Trophoblast cell (in vitro differentiated cells and primary cell): ENCODE data around the gene CEP63.

Experiments
- DNase-seq, 2 donors: peaks; one replicate each; pipeline ENCODE4 v3.0.0-alpha.2; 2016
- H2AFZ ChIP-seq: 2 replicates; pipeline ENCODE4 v1.6.1; 2013; ENCODE audit warnings: low read length, moderate library complexity, mild to moderate bottlenecking; ENCODE audit not compliant: insufficient read depth, poor library complexity
- H2AK5ac ChIP-seq: 2 replicates; pipeline ENCODE4 v1.6.1; 2013; ENCODE audit warnings: mild to moderate bottlenecking, low read length
- H2BK120ac ChIP-seq: 2 replicates; pipeline ENCODE4 v1.6.1; 2013; ENCODE audit warnings: low read length, mild to moderate bottlenecking, moderate library complexity; ENCODE audit not compliant: insufficient read depth, poor library complexity
- H2BK12ac ChIP-seq: 2 replicates; pipeline ENCODE4 v1.6.1; 2013; ENCODE audit warnings: mild to moderate bottlenecking, low read length, moderate library complexity
- H2BK5ac ChIP-seq: 2 replicates; pipeline ENCODE4 v1.6.1; 2013; ENCODE audit warnings: low read length, low read depth, moderate library complexity, mild to moderate bottlenecking; ENCODE audit not compliant: poor library complexity
- H3K14ac ChIP-seq: 2 replicates; pipeline ENCODE4 v1.6.1; 2013; ENCODE audit warnings: mild to moderate bottlenecking, low read length
- H3K18ac ChIP-seq: 2 replicates; pipeline ENCODE4 v1.6.1; 2013; ENCODE audit warnings: mild to moderate bottlenecking, low read length
- H3K23ac ChIP-seq: 2 replicates; pipeline ENCODE4 v1.6.1; 2013; ENCODE audit warnings: low read length
- H3K27ac ChIP-seq: 2 replicates; pipeline ENCODE4 v1.5.1; 2013; ENCODE audit warnings: low read depth, mild to moderate bottlenecking, inconsistent platforms, low read length, moderate library complexity
- H3K27me3 ChIP-seq: 2 replicates; pipeline ENCODE4 v1.6.1; 2013; ENCODE audit warnings: inconsistent platforms, mild to moderate bottlenecking, low read length, moderate library complexity; ENCODE audit not compliant: insufficient read depth
- H3K36me3 ChIP-seq, 2 experiments: 1 replicate in 1 of 2; 2 replicates in 1 of 2; pipeline ENCODE4 v1.6.1; 2013; ENCODE audit warnings: low read length in 2 of 2, mild to moderate bottlenecking in 2 of 2, moderate library complexity in 1 of 2; ENCODE audit not compliant: insufficient read depth in 2 of 2, control insufficient read depth in 1 of 2
- H3K4ac ChIP-seq: 2 replicates; pipeline ENCODE4 v1.6.1; 2013; ENCODE audit warnings: low read depth, mild to moderate bottlenecking, low read length, moderate library complexity
- H3K4me1 ChIP-seq, 2 experiments: 1 replicate in 1 of 2; 2 replicates in 1 of 2; pipeline ENCODE4 v1.6.1; 2013; ENCODE audit warnings: low read length in 2 of 2, mild to moderate bottlenecking in 2 of 2, moderate library complexity in 1 of 2; ENCODE audit not compliant: insufficient read depth in 2 of 2, control insufficient read depth in 1 of 2
- H3K4me2 ChIP-seq: 2 replicates; pipeline ENCODE4 v1.6.1; 2013; ENCODE audit warnings: inconsistent platforms, mild to moderate bottlenecking, low read length, moderate library complexity
- H3K4me3 ChIP-seq: 2 replicates; pipeline ENCODE4 v1.5.1; 2013; ENCODE audit warnings: mild to moderate bottlenecking, low read depth, low read length, inconsistent platforms
- H3K79me1 ChIP-seq: one replicate; pipeline ENCODE4 v1.6.1; 2013; ENCODE audit warnings: low read length
- H3K79me2 ChIP-seq: 2 replicates; pipeline ENCODE4 v1.6.1; 2013; ENCODE audit warnings: low read length, mild to moderate bottlenecking; ENCODE audit not compliant: control insufficient read depth, insufficient read depth, poor library complexity
- H3K9ac ChIP-seq: 2 replicates; pipeline ENCODE4 v1.6.1; 2013; ENCODE audit warnings: mild to moderate bottlenecking, low read length
- H3K9me3 ChIP-seq: 2 replicates; pipeline ENCODE4 v1.6.1; 2013; ENCODE audit warnings: low read depth, mild to moderate bottlenecking, control low read depth, inconsistent platforms, low read length; ENCODE audit not compliant: insufficient read depth
- H4K12ac ChIP-seq: 2 replicates; pipeline ENCODE4 v1.6.1; 2013; ENCODE audit warnings: low read depth, mild to moderate bottlenecking, low read length, moderate library complexity
- H4K8ac ChIP-seq: 2 replicates; pipeline ENCODE4 v1.6.1; 2013; ENCODE audit warnings: low read depth, mild to moderate bottlenecking, low read length, moderate library complexity
- H4K91ac ChIP-seq: one replicate; pipeline ENCODE4 v1.6.1; 2013; ENCODE audit warnings: low read depth, mild to moderate bottlenecking, low read length, moderate library complexity
- WGBS: extraction: QIAGEN DNeasy Blood & Tissue Kit; methylation state at CpG from one replicate; pipeline ENCODE4 v1.1.7; 2013; ENCODE audit warnings: missing lambda C conversion rate; ENCODE audit not compliant: insufficient read length, insufficient coverage; ENCODE audit errors: extremely low coverage; 5-methylcytosine and 5-hydroxymethylcytosine counted together

The CEP63 gene

GRCh38 chr3:134613006-134613520 is 127.2 kb downstream of the CEP63 start:
- no peaks in the 10 kb centered on the region for H3K27me3 ChIP-seq
- no peak overlapping the region for H2BK5ac ChIP-seq
- no peaks in the 10 kb centered on the region for H3K36me3 ChIP-seq
- H3K4me3 ChIP-seq = no peak overlapping the region
- WGBS = no CpG with 5 or more reads among the region's 6 CpGs
- no peak overlapping the region for H3K9ac ChIP-seq
- H3K23ac ChIP-seq = no peak overlapping the region
- no peak overlapping the region for H2AK5ac ChIP-seq
- H3K18ac ChIP-seq = no peak overlapping the region
- H2BK12ac ChIP-seq = no peak overlapping the region
- no peak overlapping the region for H3K4ac ChIP-seq
- no peaks in the 10 kb centered on the region for H3K79me1 ChIP-seq
- no peak overlapping the region for H4K8ac ChIP-seq
- H4K91ac ChIP-seq = no peak overlapping the region
- no peak overlapping the region for H2AFZ ChIP-seq
- no peak overlapping the region for H4K12ac ChIP-seq
- H3K79me2 ChIP-seq = no peaks in the 10 kb centered on the region
- no peak overlapping the region for H3K4me2 ChIP-seq
- no peaks in the 10 kb centered on the region for H3K9me3 ChIP-seq
- no peak for DNase-seq
- no peak overlapping the region for H3K14ac ChIP-seq
- H3K4me1 ChIP-seq = no peaks in the 10 kb centered on the region
- no peak overlapping the region for H2BK120ac ChIP-seq
- H3K27ac ChIP-seq = no peak overlapping the region

- no peaks in the 10 kb centered on the region for H3K36me3 ChIP-seq
- H3K27ac ChIP-seq = no peak overlapping the region
- no peak overlapping the region for H3K4me3 ChIP-seq
- H3K4ac ChIP-seq = no peak overlapping the region
- no peaks in the 10 kb centered on the region for H3K79me2 ChIP-seq
- no peaks in the 10 kb centered on the region for H3K27me3 ChIP-seq
- no CpG with 5 or more reads among the region's 4 CpGs for WGBS
- no peak overlapping the region for H3K23ac ChIP-seq
- no peak overlapping the region for H4K12ac ChIP-seq
- H3K79me1 ChIP-seq = no peaks in the 10 kb centered on the region
- no peak overlapping the region for H3K14ac ChIP-seq
- no peak overlapping the region for H3K18ac ChIP-seq
- no peak overlapping the region for H2BK5ac ChIP-seq
- no peak overlapping the region for H3K9ac ChIP-seq
- H2BK120ac ChIP-seq = no peak overlapping the region
- H2AFZ ChIP-seq = no peak overlapping the region
- no peak overlapping the region for H3K4me2 ChIP-seq
- no peak overlapping the region for H4K8ac ChIP-seq
- no peak overlapping the region for H4K91ac ChIP-seq
- H3K9me3 ChIP-seq = no peaks in the 10 kb centered on the region
- no peaks in the 10 kb centered on the region for H3K4me1 ChIP-seq
- DNase-seq = no peak
- H2AK5ac ChIP-seq = no peak overlapping the region
- no peak overlapping the region for H2BK12ac ChIP-seq
Observed at GRCh38 chr3:134614955-134615354, 129.1 kb downstream of the CEP63 start.

- Histone ChIP-seq H2AFZ (no peak overlapping the region), H3K79me1 (no peaks in the 10 kb centered on the region), H3K4me1 (no peaks in the 10 kb centered on the region), H3K4me3 (no peak overlapping the region), H3K4me2 (no peak overlapping the region), H4K8ac (no peak overlapping the region), H3K14ac (no peak overlapping the region), H2BK5ac (no peak overlapping the region), H4K12ac (no peak overlapping the region), H3K36me3 (no peaks in the 10 kb centered on the region), H3K27ac (no peak overlapping the region), H2BK120ac (no peak overlapping the region), H2AK5ac (no peak overlapping the region), H4K91ac (no peak overlapping the region), H3K23ac (no peak overlapping the region), H3K79me2 (no peaks in the 10 kb centered on the region), H3K27me3 (no peaks in the 10 kb centered on the region), H3K18ac (no peak overlapping the region), H3K9ac (peak overlapping the region; percentile 30), H3K9me3 (no peaks in the 10 kb centered on the region), H3K4ac (no peak overlapping the region), H2BK12ac (no peak overlapping the region)
- no CpG with 5 or more reads among the region's 5 CpGs for WGBS
- no peak for DNase-seq
Observed at GRCh38 chr3:134615743-134616142, 129.9 kb downstream of the CEP63 start.

- H2BK12ac ChIP-seq = no peak overlapping the region
- no peak overlapping the region for H3K27ac ChIP-seq
- H3K36me3 ChIP-seq = no peaks in the 10 kb centered on the region
- H3K18ac ChIP-seq = no peak overlapping the region
- no peak overlapping the region for H4K91ac ChIP-seq
- H3K9ac ChIP-seq = no peak overlapping the region
- no peak overlapping the region for H3K4ac ChIP-seq
- no peaks in the 10 kb centered on the region for H3K27me3 ChIP-seq
- no peak overlapping the region for H2BK5ac ChIP-seq
- no peaks in the 10 kb centered on the region for H3K79me2 ChIP-seq
- H4K8ac ChIP-seq = no peak overlapping the region
- H3K4me2 ChIP-seq = no peak overlapping the region
- no peak for DNase-seq
- H2BK120ac ChIP-seq = no peak overlapping the region
- no CpG with 5 or more reads among the region's 7 CpGs for WGBS
- H4K12ac ChIP-seq = no peak overlapping the region
- no peaks in the 10 kb centered on the region for H3K79me1 ChIP-seq
- no peak overlapping the region for H3K4me3 ChIP-seq
- no peak overlapping the region for H2AFZ ChIP-seq
- no peak overlapping the region for H3K14ac ChIP-seq
- no peak overlapping the region for H2AK5ac ChIP-seq
- H3K9me3 ChIP-seq = no peaks in the 10 kb centered on the region
- H3K4me1 ChIP-seq = no peaks in the 10 kb centered on the region
- H3K23ac ChIP-seq = no peak overlapping the region
Observed at GRCh38 chr3:134617608-134618477, 132.0 kb downstream of the CEP63 start.
